Stomach (tissue), 4 donors: ENCODE measurements around the gene GLCE.

Experiments
- EP300 ChIP-seq: sonication (generic); formaldehyde crosslinking; IDR thresholded peaks from one replicate; pipeline ENCODE4 v1.6.1; 2017; ENCODE audit warnings: antibody characterized with exemption
- POLR2A ChIP-seq, 4 donors: fragments of 450-650 bp; IDR thresholded peaks; one replicate each; pipeline ENCODE4 v1.6.1; 2016; ENCODE audit warnings: antibody characterized with exemption in 4 of 4, control low read depth in 2 of 4, mild to moderate bottlenecking in 1 of 4, moderate library complexity in 1 of 4
- POLR2AphosphoS5 ChIP-seq, 3 donors: sonication (generic); formaldehyde crosslinking; IDR thresholded peaks; one replicate each; pipeline ENCODE4 v1.6.1; 2016; ENCODE audit warnings: antibody characterized with exemption in 3 of 3
- TF ChIP-seq, protein P1 (sequence below), 7 experiments: fragments of 450-650 bp in 4 of 7; fragments of 200-600 bp in 3 of 7; sonication (generic) in 3 of 7; IDR thresholded peaks; one replicate each; pipeline ENCODE4 v1.5.1; 2016 to 2019; ENCODE audit warnings: antibody characterized with exemption in 7 of 7, control low read depth in 2 of 7, mild to moderate bottlenecking in 1 of 7

DNA sequence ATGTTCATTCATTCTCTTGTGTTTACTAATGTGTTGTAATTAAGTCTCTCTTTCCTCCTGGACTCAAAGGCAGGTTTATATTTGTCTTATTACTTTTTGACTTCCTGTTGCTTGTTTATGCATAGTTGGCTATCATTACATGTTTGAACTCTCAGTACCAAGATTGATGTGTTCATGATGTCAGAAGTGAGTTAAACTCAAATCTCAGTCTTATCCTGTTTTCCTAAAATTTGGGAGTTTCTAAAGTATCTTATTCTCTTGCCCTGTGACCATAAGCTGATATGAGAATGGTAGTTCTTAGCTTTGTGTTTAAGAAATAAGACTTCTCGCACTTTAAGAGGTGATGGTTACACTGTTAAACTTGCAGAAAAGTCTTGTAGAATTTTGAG is 5.2 kb downstream of the GLCE start:
- TF ChIP-seq, protein P1, sequence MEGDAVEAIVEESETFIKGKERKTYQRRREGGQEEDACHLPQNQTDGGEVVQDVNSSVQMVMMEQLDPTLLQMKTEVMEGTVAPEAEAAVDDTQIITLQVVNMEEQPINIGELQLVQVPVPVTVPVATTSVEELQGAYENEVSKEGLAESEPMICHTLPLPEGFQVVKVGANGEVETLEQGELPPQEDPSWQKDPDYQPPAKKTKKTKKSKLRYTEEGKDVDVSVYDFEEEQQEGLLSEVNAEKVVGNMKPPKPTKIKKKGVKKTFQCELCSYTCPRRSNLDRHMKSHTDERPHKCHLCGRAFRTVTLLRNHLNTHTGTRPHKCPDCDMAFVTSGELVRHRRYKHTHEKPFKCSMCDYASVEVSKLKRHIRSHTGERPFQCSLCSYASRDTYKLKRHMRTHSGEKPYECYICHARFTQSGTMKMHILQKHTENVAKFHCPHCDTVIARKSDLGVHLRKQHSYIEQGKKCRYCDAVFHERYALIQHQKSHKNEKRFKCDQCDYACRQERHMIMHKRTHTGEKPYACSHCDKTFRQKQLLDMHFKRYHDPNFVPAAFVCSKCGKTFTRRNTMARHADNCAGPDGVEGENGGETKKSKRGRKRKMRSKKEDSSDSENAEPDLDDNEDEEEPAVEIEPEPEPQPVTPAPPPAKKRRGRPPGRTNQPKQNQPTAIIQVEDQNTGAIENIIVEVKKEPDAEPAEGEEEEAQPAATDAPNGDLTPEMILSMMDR (IDR thresholded peaks at IDR 0.05): no peak
- TF ChIP-seq POLR2AphosphoS5 (IDR thresholded peaks at IDR 0.05) (no peak), POLR2A (IDR thresholded peaks at IDR 0.05) (no peak), EP300 (no peak)
